ENCODE results near the gene MAPT. TPM values are rescaled to one million over a fixed set of nuclear protein-coding genes. Genes with fewer than 3 reads are reported as not detected.

Gene MAPT
- total and polyA plus RNA-seq, 7 experiments from 2014 or later: 0.12 to 1.3 (median 0.80) TPM

DNA sequence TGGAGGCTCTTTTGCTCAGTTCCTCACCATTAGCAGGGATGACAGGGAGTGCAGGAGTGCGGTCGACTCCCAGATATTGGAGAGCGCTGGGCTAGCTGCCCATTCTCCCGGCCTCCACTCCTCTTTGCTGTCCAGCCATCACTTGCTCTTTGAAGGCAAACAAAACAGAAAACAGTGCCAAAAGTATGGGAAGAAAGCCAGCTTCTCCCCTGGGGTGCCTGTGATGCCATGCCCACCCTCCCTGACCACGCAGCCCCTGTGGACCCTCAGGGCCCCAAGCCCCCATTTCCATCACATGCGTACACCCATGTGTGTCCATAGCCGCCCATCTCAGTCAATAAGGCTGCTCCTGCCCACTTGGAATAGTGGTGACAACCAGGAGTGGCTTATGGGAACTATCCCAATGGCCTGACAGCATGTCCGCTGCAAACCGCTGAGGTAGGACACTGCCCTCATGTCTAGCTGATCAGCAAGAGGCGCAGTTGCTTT lies 30.0 kb downstream of the MAPT start:
- H3K4me1 ChIP-seq (ENCODE audit: control insufficient read depth in 2 of 2, insufficient read depth in 2 of 2, low read length in 2 of 2): no peaks in the 10 kb centered on the region
- ATAC-seq (no peak), DNase-seq (no peak)
- H3K4me3 Mint-ChIP-seq: no peak overlapping the region
- no peak overlapping the region for H3K27ac Mint-ChIP-seq
- POLR2A ChIA-PET: interaction anchor here (1.0 kb wide), 1 partner anchor 10 kb away, joined by 3 read pairs; no protein-coding TSS in a partner anchor
- no peaks in the 10 kb centered on the region for H3K9me3 ChIP-seq (ENCODE audit: control insufficient read depth in 2 of 3, low read length in 3 of 3)
- CTCF ChIA-PET: interaction anchor here (1.2 kb wide), 1 partner anchor 25 kb away, joined by 3 read pairs; no protein-coding TSS in a partner anchor
- peaks cover 10 to 25% (median 19%) of the 10 kb centered on the region in 5 donors for H3K27me3 Mint-ChIP-seq
- intact Hi-C loops (cut with micrococcal nuclease): no loop called here
- no peak overlapping the region for H3K4me3 ChIP-seq (ENCODE audit: low read length)
- H3K27ac ChIP-seq (ENCODE audit: low read depth, low read length): no peak overlapping the region
- H3K4me1 Mint-ChIP-seq: no peaks in the 10 kb centered on the region
- no peaks in the 10 kb centered on the region for H3K36me3 ChIP-seq (ENCODE audit: control insufficient read depth in 2 of 3, insufficient read depth in 3 of 3, low read length in 3 of 3)
- peaks cover 0 to 12% (median 2%) of the 10 kb centered on the region in 11 donors for H3K9me3 Mint-ChIP-seq
- H3K27me3 ChIP-seq (ENCODE audit: control insufficient read depth in 2 of 2, insufficient read depth in 2 of 2, low read length in 2 of 2): no peaks in the 10 kb centered on the region
- peaks cover 0 to 6% (median 0%) of the 10 kb centered on the region in 5 donors for H3K36me3 Mint-ChIP-seq

DNA sequence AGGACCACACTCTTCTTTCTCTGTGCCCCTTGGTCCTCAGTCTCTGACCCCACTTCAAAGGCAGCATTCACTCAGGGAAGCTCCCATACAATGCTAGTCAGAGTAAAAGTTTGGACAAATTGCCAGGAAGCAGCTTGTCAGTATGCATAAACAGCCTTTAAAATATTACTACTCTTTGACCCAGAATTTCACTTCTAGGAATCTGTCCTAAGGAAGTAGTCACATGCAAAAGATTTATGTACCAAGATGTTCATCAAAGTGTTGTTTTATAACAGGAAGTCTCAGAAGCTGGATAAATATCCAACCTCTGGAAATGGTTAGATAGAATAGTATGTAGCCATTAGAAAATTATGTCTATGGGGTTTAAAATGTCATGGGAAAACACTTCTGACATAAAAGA lies 31.0 kb downstream of the MAPT start:
- H3K27me3 ChIP-seq (ENCODE audit: control insufficient read depth in 2 of 2, insufficient read depth in 2 of 2, low read length in 2 of 2): no peaks in the 10 kb centered on the region
- CTCF ChIA-PET: no interaction called here
- H3K4me1 Mint-ChIP-seq: no peaks in the 10 kb centered on the region
- no peak overlapping the region for H3K27ac ChIP-seq (ENCODE audit: low read depth, low read length)
- no peak for DNase-seq
- H3K4me1 ChIP-seq (ENCODE audit: control insufficient read depth in 2 of 2, insufficient read depth in 2 of 2, low read length in 2 of 2): no peaks in the 10 kb centered on the region
- no peaks in the 10 kb centered on the region for H3K36me3 ChIP-seq (ENCODE audit: control insufficient read depth in 2 of 3, insufficient read depth in 3 of 3, low read length in 3 of 3)
- H3K9me3 ChIP-seq (ENCODE audit: control insufficient read depth in 2 of 3, low read length in 3 of 3): no peaks in the 10 kb centered on the region
- peaks cover 0 to 13% (median 2%) of the 10 kb centered on the region in 11 donors for H3K9me3 Mint-ChIP-seq
- intact Hi-C loops (cut with micrococcal nuclease): no loop called here
- peaks cover 0 to 6% (median 0%) of the 10 kb centered on the region in 5 donors for H3K36me3 Mint-ChIP-seq
- H3K4me3 Mint-ChIP-seq: no peak overlapping the region
- no peak overlapping the region for H3K27ac Mint-ChIP-seq
- POLR2A ChIA-PET: no interaction called here
- H3K27me3 Mint-ChIP-seq: peaks cover 12 to 25% (median 19%) of the 10 kb centered on the region in 5 donors
- H3K4me3 ChIP-seq (ENCODE audit: low read length): no peak overlapping the region
- no peak for ATAC-seq

DNA sequence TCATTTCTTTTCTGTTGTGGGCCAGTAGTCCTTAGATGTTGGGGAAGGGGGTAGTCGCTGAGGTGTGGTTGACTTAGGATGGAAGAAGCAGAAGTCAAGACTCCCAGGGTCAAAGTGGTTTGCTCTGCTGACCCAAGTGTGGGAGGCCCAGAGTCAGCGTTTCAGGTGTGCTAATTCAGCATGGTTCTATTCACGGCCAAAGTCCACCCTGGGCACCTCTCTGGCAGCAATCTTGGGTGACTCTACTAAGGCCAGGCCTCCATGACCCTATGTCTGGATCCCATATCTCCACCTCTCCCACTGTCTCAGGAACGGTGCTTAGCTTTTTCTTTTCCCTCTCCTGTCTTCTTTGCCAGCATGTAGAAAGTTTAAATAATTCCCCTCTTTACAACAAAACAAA lies 32.9 kb downstream of the MAPT start:
- H3K4me1 Mint-ChIP-seq: no peaks in the 10 kb centered on the region
- Histone ChIP-seq H3K4me3 (ENCODE audit: low read length) (no peak overlapping the region), H3K27me3 (ENCODE audit: control insufficient read depth in 2 of 2, insufficient read depth in 2 of 2, low read length in 2 of 2) (no peaks in the 10 kb centered on the region), H3K27ac (ENCODE audit: low read depth, low read length) (no peak overlapping the region), H3K9me3 (ENCODE audit: control insufficient read depth in 2 of 3, low read length in 3 of 3) (no peaks in the 10 kb centered on the region), H3K4me1 (ENCODE audit: control insufficient read depth in 2 of 2, insufficient read depth in 2 of 2, low read length in 2 of 2) (no peaks in the 10 kb centered on the region), H3K36me3 (ENCODE audit: control insufficient read depth in 2 of 3, insufficient read depth in 3 of 3, low read length in 3 of 3) (no peaks in the 10 kb centered on the region)
- DNase-seq (no peak), ATAC-seq (no peak)
- peaks cover 0 to 6% (median 0%) of the 10 kb centered on the region in 5 donors for H3K36me3 Mint-ChIP-seq
- no peak overlapping the region for H3K4me3 Mint-ChIP-seq
- ChIA-PET POLR2A (no interaction called here), CTCF (no interaction called here)
- H3K27me3 Mint-ChIP-seq: peaks cover 12 to 23% (median 19%) of the 10 kb centered on the region in 5 donors
- peaks cover 0 to 13% (median 2%) of the 10 kb centered on the region in 11 donors for H3K9me3 Mint-ChIP-seq
- intact Hi-C loops (cut with micrococcal nuclease): no loop called here
- no peak overlapping the region for H3K27ac Mint-ChIP-seq

DNA sequence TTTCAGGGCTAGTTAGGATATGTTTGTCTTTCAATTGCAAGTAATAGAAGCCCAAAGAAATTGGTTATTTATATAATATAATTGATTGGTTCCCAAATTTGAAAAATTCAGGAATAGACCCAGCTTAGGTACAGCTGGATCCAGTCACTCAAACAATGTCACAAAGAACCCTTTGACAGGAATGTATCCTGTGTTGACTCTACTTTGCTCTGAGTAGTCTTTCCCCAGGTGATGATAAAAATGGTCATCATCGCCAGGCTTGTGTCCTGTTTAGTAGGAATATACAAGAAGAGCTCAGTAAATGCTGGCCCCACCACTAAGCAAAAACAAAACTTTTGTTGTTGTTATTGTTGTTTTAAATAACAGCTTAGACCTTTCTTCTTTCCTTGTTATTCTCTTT lies 35.0 kb downstream of the MAPT start:
- H3K4me1 ChIP-seq (ENCODE audit: control insufficient read depth in 2 of 2, insufficient read depth in 2 of 2, low read length in 2 of 2): no peaks in the 10 kb centered on the region
- no peak overlapping the region for H3K4me3 Mint-ChIP-seq
- no peak overlapping the region for H3K4me3 ChIP-seq (ENCODE audit: low read length)
- ATAC-seq (no peak), DNase-seq (no peak)
- intact Hi-C loops (cut with micrococcal nuclease): no loop called here
- peaks cover 0 to 13% (median 2%) of the 10 kb centered on the region in 11 donors for H3K9me3 Mint-ChIP-seq
- H3K27me3 Mint-ChIP-seq: peaks cover 14 to 30% (median 20%) of the 10 kb centered on the region in 5 donors
- no peak overlapping the region for H3K27ac Mint-ChIP-seq
- no peaks in the 10 kb centered on the region for H3K27me3 ChIP-seq (ENCODE audit: control insufficient read depth in 2 of 2, insufficient read depth in 2 of 2, low read length in 2 of 2)
- H3K4me1 Mint-ChIP-seq: no peaks in the 10 kb centered on the region
- POLR2A ChIA-PET: no interaction called here
- H3K27ac ChIP-seq (ENCODE audit: low read depth, low read length): no peak overlapping the region
- no peaks in the 10 kb centered on the region for H3K36me3 ChIP-seq (ENCODE audit: control insufficient read depth in 2 of 3, insufficient read depth in 3 of 3, low read length in 3 of 3)
- peaks cover 0 to 6% (median 0%) of the 10 kb centered on the region in 5 donors for H3K36me3 Mint-ChIP-seq
- no peaks in the 10 kb centered on the region for H3K9me3 ChIP-seq (ENCODE audit: control insufficient read depth in 2 of 3, low read length in 3 of 3)
- CTCF ChIA-PET: no interaction called here

DNA sequence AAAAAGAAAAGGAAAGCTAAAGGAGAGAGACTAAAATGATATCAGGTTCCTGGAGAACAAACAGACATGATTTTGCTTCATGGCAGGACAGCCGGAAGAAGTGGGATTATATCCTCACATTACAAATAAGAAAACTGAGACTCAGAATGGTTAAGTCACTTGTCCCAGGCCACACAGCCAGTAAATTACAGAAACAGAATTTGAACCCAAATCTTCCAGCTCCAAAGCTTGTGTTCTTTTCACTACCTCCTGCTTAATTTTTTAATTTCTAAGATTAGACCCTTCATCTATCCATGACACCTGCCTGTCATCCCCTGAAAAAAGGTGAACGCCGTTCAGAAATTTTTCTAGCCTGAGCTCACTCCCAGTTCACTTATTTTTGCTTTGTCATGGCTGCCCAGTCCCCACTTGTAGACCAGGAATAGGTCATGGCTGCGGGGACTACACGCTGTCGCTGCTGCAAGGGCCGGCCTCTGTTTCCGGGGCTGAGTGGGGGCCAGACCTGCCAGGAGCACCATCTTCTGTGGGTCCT lies 36.1 kb downstream of the MAPT start:
- no peaks in the 10 kb centered on the region for H3K4me1 ChIP-seq (ENCODE audit: control insufficient read depth in 2 of 2, insufficient read depth in 2 of 2, low read length in 2 of 2)
- H3K9me3 ChIP-seq (ENCODE audit: control insufficient read depth in 2 of 3, low read length in 3 of 3): no peaks in the 10 kb centered on the region
- Mint-ChIP-seq H3K27ac (no peak overlapping the region), H3K27me3 (peaks cover 8 to 28% (median 20%) of the 10 kb centered on the region in 5 donors), H3K9me3 (peaks cover 0 to 13% (median 2%) of the 10 kb centered on the region in 11 donors), H3K36me3 (peaks cover 0 to 6% (median 0%) of the 10 kb centered on the region in 5 donors), H3K4me1 (no peaks in the 10 kb centered on the region), H3K4me3 (no peak overlapping the region)
- no peak overlapping the region for H3K4me3 ChIP-seq (ENCODE audit: low read length)
- intact Hi-C loops (cut with micrococcal nuclease): no loop called here
- ChIA-PET POLR2A (no interaction called here), CTCF (interaction anchor here (0.6 to 0.7 kb wide), 2 partner anchors 570 to 1965 kb away, joined by 3 read pairs; no protein-coding TSS in a partner anchor)
- DNase-seq (no peak), ATAC-seq (no peak)
- no peaks in the 10 kb centered on the region for H3K27me3 ChIP-seq (ENCODE audit: control insufficient read depth in 2 of 2, insufficient read depth in 2 of 2, low read length in 2 of 2)
- H3K36me3 ChIP-seq (ENCODE audit: control insufficient read depth in 2 of 3, insufficient read depth in 3 of 3, low read length in 3 of 3): no peaks in the 10 kb centered on the region
- no peak overlapping the region for H3K27ac ChIP-seq (ENCODE audit: low read depth, low read length)

DNA sequence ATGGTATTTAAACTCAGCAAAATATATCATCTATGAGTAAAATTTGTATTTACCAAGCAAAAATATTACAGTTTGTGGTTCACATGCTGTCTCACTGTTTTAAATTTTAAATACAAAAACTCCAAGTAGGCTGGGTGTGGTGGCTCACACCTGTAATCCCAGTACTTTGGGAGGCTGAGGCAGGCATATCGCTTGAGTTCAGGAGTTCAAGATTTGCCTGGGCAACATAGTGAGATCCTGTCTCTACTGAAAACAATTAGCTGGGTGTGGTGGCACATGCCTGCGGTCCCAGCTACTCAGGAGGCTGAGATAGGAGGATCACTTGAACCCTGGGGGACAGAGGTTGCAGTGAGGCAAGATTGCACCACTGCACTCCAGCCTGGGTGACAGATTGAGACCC lies 37.3 kb downstream of the MAPT start:
- Mint-ChIP-seq H3K27ac (no peak overlapping the region), H3K27me3 (peaks cover 11 to 36% (median 26%) of the 10 kb centered on the region in 5 donors), H3K9me3 (peaks cover 0 to 13% (median 2%) of the 10 kb centered on the region in 11 donors), H3K36me3 (peaks cover 0 to 7% (median 0%) of the 10 kb centered on the region in 5 donors), H3K4me1 (no peaks in the 10 kb centered on the region), H3K4me3 (no peak overlapping the region)
- POLR2A ChIA-PET: no interaction called here
- no peak overlapping the region for H3K4me3 ChIP-seq (ENCODE audit: low read length)
- CTCF ChIA-PET: interaction anchor here (0.7 kb wide), 1 partner anchor 99 kb away, joined by 4 read pairs; no protein-coding TSS in a partner anchor
- no peak for ATAC-seq
- DNase-seq: no peak
- H3K27ac ChIP-seq (ENCODE audit: low read depth, low read length): no peak overlapping the region
- H3K4me1 ChIP-seq (ENCODE audit: control insufficient read depth in 2 of 2, insufficient read depth in 2 of 2, low read length in 2 of 2): no peaks in the 10 kb centered on the region
- no peaks in the 10 kb centered on the region for H3K36me3 ChIP-seq (ENCODE audit: control insufficient read depth in 2 of 3, insufficient read depth in 3 of 3, low read length in 3 of 3)
- H3K9me3 ChIP-seq (ENCODE audit: control insufficient read depth in 2 of 3, low read length in 3 of 3): no peaks in the 10 kb centered on the region
- no peaks in the 10 kb centered on the region for H3K27me3 ChIP-seq (ENCODE audit: control insufficient read depth in 2 of 2, insufficient read depth in 2 of 2, low read length in 2 of 2)
- intact Hi-C loops (cut with micrococcal nuclease): no loop called here

Data from naive thymus-derived CD4-positive, alpha-beta T cell (primary cell).